Neural crest cell (in vitro differentiated cells): ENCODE measurements around the gene TSHZ2. TPM values are rescaled to one million over a fixed set of nuclear protein-coding genes. Genes with fewer than 3 reads are reported as not detected.
"Not testable (repeated sequence)": the region's sequence is repeated elsewhere in the genome, so short reads cannot be mapped to it uniquely, and the experiment has no call there.

Source experiments
- DNase-seq: peaks from one replicate; pipeline ENCODE4 v3.0.0; 2021; ENCODE audit warnings: low read depth, mixed read lengths, low spot score
- H3K27ac Mint-ChIP-seq: one replicate; pipeline ENCODE4 v1.8.0; 2021; ENCODE audit warnings: mild to moderate bottlenecking, mixed read lengths; ENCODE audit not compliant: unreplicated experiment
- H3K27me3 Mint-ChIP-seq: 2 replicates; pipeline ENCODE4 v1.8.0; 2021; ENCODE audit warnings: low read depth, mild to moderate bottlenecking, mixed read lengths
- H3K36me3 Mint-ChIP-seq: 2 replicates; pipeline ENCODE4 v1.8.0; 2021; ENCODE audit warnings: low read depth, mild to moderate bottlenecking, mixed read lengths
- H3K4me1 Mint-ChIP-seq: 2 replicates; pipeline ENCODE4 v1.8.0; 2021; ENCODE audit warnings: mixed read lengths
- H3K4me3 Mint-ChIP-seq: one replicate; pipeline ENCODE4 v1.8.0; 2021; ENCODE audit warnings: mild to moderate bottlenecking, mixed read lengths
- H3K9me3 Mint-ChIP-seq: 2 replicates; pipeline ENCODE4 v1.8.0; 2021; ENCODE audit warnings: mixed read lengths
- CTCF ChIP-seq: fragments of 200-600 bp; sonication (generic); conservative IDR thresholded peaks from 2 replicates; pipeline ENCODE4 v1.5.0; 2021; ENCODE audit warnings: antibody characterized with exemption, mild to moderate bottlenecking
- total RNA-seq: library from RNA; stranded (reverse); gene quantifications from 2 replicates; pipeline ENCODE4 v1.2.1, GENCODE V29; 2021

Gene TSHZ2
- total RNA-seq, 1 donor from 2014 or later: 6.4 TPM

GRCh38 chr20:53527196-53527595, 555.0 kb downstream of the TSHZ2 start:
- Mint-ChIP-seq H3K27ac (peak overlapping the region; percentile 57), H3K27me3 (no peaks in the 10 kb centered on the region), H3K4me3 (no peak overlapping the region), H3K36me3 (no peaks in the 10 kb centered on the region), H3K9me3 (no peaks in the 10 kb centered on the region), H3K4me1 (peaks cover 4% of the 10 kb centered on the region)
- no peak for TF ChIP-seq CTCF
- DNase-seq: no peak

GRCh38 chr20:53529658-53530057, 557.5 kb downstream of the TSHZ2 start:
- no peak for DNase-seq
- no peak overlapping the region for H3K4me3 Mint-ChIP-seq
- H3K9me3 Mint-ChIP-seq: no peaks in the 10 kb centered on the region
- no peak for TF ChIP-seq CTCF
- no peaks in the 10 kb centered on the region for H3K27me3 Mint-ChIP-seq
- H3K36me3 Mint-ChIP-seq: no peaks in the 10 kb centered on the region
- H3K4me1 Mint-ChIP-seq: peaks cover 4% of the 10 kb centered on the region
- no peak overlapping the region for H3K27ac Mint-ChIP-seq

- TF ChIP-seq CTCF: no peak
- Mint-ChIP-seq H3K9me3 (no peaks in the 10 kb centered on the region), H3K36me3 (no peaks in the 10 kb centered on the region), H3K4me3 (no peak overlapping the region), H3K27ac (peak overlapping the region; percentile 50), H3K27me3 (no peaks in the 10 kb centered on the region), H3K4me1 (peaks cover 4% of the 10 kb centered on the region)
- DNase-seq: no peak
Observed at GRCh38 chr20:53530440-53530839, 558.3 kb downstream of the TSHZ2 start.

- DNase-seq, H3K27me3 Mint-ChIP-seq, H3K9me3 Mint-ChIP-seq, H3K27ac Mint-ChIP-seq, H3K36me3 Mint-ChIP-seq, H3K4me1 Mint-ChIP-seq, H3K4me3 Mint-ChIP-seq: not testable (repeated sequence)
Observed at GRCh38 chr20:53532654-53533312, 560.6 kb downstream of the TSHZ2 start.

GRCh38 chr20:53533500-53533899, 561.3 kb downstream of the TSHZ2 start:
- no peaks in the 10 kb centered on the region for H3K4me1 Mint-ChIP-seq
- no peaks in the 10 kb centered on the region for H3K27me3 Mint-ChIP-seq
- no peaks in the 10 kb centered on the region for H3K9me3 Mint-ChIP-seq
- no peak for TF ChIP-seq CTCF
- H3K27ac Mint-ChIP-seq: no peak overlapping the region
- no peak overlapping the region for H3K4me3 Mint-ChIP-seq
- H3K36me3 Mint-ChIP-seq: no peaks in the 10 kb centered on the region
- no peak for DNase-seq

GRCh38 chr20:53534037-53534436, 561.9 kb downstream of the TSHZ2 start:
- TF ChIP-seq CTCF: no peak
- no peaks in the 10 kb centered on the region for H3K4me1 Mint-ChIP-seq
- H3K27ac Mint-ChIP-seq: no peak overlapping the region
- no peaks in the 10 kb centered on the region for H3K27me3 Mint-ChIP-seq
- no peak for DNase-seq
- H3K36me3 Mint-ChIP-seq: no peaks in the 10 kb centered on the region
- H3K9me3 Mint-ChIP-seq: no peaks in the 10 kb centered on the region
- no peak overlapping the region for H3K4me3 Mint-ChIP-seq
